Smooth muscle cell of the brain vasculature (primary cell): ENCODE measurements around the gene CCND1.

Experiments
- DNase-seq: peaks from one replicate; pipeline ENCODE4 v3.0.0-alpha.2; 2012; ENCODE audit warnings: low read depth, low spot score

CCND1 gene

DNA sequence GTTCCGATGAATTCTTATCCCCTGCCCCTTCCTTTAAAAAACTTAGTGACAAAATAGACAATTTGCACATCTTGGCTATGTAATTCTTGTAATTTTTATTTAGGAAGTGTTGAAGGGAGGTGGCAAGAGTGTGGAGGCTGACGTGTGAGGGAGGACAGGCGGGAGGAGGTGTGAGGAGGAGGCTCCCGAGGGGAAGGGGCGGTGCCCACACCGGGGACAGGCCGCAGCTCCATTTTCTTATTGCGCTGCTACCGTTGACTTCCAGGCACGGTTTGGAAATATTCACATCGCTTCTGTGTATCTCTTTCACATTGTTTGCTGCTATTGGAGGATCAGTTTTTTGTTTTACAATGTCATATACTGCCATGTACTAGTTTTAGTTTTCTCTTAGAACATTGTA is 12.0 kb downstream of the CCND1 start:
- DNase-seq, result no peak

DNA sequence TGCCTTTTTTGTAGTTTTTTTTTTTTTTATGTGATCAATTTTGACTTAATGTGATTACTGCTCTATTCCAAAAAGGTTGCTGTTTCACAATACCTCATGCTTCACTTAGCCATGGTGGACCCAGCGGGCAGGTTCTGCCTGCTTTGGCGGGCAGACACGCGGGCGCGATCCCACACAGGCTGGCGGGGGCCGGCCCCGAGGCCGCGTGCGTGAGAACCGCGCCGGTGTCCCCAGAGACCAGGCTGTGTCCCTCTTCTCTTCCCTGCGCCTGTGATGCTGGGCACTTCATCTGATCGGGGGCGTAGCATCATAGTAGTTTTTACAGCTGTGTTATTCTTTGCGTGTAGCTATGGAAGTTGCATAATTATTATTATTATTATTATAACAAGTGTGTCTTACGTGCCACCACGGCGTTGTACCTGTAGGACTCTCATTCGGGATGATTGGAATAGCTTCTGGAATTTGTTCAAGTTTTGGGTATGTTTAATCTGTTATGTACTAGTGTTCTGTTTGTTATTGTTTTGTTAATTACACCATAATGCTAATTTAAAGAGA is 12.5 kb downstream of the CCND1 start:
- DNase-seq, result no peak

DNA sequence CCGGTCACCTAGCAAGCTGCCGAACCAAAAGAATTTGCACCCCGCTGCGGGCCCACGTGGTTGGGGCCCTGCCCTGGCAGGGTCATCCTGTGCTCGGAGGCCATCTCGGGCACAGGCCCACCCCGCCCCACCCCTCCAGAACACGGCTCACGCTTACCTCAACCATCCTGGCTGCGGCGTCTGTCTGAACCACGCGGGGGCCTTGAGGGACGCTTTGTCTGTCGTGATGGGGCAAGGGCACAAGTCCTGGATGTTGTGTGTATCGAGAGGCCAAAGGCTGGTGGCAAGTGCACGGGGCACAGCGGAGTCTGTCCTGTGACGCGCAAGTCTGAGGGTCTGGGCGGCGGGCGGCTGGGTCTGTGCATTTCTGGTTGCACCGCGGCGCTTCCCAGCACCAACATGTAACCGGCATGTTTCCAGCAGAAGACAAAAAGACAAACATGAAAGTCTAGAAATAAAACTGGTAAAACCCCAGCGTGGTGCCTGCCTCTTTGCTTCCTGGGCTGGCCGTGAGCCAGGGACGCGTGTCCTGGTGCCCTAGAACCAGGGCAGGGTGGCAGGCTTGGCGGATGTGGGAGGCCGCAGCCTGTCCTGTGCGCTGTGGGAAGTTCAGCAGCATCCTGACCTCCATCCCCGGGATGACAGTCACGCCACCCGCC is 13.2 kb downstream of the CCND1 start:
- no peak for DNase-seq

DNA sequence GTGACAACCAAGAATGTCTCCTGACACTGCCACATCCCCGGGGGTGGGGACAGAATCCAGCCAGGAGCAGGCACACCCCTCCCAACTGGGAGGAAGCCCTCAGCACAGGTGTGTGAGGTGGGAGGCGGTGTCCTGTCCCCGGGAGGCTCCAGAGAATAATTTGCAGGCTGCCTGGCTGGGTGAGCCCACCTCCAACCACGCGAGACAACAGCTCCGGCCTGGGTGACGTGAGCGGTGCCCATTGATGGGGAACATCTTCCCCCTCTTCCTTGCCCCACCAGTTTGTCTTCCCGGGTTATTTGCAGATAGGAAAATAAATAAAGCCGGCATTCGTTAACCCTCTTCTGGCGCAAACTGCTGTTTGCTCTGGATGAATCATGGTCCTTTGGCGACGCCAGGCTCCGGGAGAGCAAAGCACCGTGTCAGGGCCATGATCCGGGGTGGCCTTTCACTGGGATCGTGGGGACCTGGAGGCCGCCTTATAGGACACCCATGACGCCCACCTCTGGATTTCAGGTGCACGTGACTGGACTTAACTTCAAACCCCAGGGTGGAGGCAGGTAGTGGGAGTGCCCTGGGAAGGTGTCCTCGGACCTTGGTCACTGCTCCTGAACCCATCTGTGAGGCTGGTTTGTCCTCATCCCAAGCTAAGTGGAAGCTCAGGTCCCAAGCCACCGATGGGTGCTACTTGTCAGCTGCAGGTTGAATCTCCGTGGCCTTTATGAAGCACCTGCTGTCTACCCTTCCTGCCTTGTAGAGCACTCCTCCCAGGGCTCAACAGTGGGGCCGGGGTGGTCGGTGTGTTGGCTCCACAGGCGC is 13.9 kb downstream of the CCND1 start:
- no peak for DNase-seq

DNA sequence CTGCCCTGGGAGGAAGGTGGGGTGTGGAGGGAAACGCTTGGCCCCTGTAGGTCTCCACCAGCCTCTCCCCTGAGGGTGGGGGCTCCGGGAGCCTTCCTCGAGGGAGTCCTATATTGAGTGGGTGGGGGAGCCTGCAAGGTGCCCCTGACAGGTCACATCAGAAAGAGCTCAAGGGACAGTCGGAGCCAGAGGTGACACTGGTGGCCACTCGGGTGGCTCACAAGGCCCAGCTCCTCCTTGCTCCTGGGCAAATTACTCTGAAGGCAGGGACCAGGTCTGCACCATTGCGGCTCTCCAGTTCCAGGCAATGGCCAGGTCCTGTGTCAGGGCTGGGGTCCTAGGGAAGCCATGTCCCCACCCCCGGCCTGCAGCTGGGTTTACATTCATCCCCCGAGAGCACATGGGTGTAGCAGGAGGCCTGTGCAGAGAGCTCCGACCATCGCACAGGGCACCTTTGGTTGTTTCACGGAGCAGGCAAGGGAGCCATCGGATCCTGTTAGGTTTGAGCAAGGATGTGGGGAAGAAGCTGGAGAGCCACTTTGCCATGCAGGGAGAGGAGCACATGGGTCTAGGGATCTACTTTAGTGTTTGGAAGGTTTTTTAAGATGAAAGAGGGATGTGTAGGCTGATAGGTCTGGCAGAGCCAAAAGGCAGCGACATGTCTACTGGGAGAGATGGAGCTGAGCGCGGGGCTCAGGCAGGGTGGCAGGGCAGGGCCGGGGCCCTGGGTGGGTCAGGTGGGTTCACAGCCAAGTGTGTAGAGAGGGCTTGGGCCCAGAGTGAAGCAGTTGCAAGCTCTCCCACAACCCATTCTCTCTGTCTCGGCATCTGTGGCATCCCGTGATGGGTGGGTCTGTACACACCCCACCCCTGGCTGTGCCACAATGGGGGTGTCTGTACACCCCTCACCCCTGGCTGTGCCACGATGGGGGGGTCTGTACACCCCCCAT is 14.8 kb downstream of the CCND1 start:
- no peak for DNase-seq

DNA sequence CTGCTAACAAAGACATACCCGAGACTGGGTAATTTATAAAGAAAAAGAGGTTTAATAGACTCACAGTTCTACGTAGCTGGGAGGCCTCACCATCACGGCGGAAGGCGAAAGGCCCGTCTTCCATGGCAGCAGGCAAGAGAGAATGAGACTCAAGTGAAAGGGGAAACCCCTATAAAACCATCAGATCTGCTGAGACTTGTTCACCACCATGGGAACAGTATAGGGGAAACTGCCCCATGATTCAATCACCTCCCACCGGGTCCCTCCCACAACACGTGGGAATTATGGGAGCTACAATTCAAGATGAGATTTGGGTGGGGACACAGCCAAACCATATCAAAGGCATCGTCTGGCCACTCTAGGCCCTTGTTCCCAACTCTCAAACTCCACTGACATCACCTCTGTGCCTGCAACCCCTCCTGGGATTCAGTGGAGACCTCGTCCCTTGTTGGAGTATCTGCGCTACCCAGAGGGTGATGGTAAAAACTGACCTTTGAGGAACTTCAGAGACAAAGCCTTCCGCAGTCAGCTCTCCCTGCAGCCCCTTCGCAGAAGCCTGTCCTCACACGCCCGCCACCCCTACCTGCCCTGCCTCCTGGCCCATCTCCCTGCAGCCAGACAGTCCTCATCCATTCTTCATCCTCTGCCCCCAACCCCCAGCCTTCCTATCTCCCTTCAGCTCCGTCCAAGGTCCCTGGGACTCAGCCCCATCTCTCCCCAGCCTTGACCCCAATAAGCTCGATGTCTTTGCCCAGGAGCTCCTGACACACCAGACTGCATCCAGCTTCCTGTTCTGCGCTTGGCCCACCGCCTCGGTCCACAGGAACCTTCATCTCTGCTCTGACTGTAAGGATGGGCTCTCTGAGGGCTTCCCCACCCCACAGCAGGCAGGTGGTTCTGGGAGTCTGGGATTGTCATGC is 15.8 kb downstream of the CCND1 start:
- DNase-seq, result no peak

DNA sequence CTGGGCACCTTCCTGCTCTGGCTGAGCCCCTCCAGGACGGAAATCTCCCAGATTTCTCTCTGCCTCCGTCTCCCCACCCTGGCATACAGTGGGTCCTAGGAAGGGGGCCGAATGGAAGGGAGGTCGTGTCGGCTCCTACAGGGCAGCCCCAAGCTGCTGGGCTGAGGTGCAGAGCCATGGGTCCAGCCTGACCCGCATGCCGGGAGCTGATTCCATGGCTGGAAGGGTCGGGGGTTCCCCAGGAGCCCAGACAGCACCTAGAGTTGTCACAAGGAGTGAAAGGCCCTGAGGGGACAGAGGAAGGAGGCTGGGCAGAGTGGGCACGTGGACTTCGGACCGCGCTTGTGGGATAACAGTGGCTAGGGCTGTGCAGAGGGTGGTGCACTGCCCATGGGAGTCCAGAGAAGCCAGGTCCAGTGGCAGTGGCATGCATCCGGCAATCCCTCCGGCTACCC is 16.5 kb downstream of the CCND1 start:
- DNase-seq, result no peak

DNA sequence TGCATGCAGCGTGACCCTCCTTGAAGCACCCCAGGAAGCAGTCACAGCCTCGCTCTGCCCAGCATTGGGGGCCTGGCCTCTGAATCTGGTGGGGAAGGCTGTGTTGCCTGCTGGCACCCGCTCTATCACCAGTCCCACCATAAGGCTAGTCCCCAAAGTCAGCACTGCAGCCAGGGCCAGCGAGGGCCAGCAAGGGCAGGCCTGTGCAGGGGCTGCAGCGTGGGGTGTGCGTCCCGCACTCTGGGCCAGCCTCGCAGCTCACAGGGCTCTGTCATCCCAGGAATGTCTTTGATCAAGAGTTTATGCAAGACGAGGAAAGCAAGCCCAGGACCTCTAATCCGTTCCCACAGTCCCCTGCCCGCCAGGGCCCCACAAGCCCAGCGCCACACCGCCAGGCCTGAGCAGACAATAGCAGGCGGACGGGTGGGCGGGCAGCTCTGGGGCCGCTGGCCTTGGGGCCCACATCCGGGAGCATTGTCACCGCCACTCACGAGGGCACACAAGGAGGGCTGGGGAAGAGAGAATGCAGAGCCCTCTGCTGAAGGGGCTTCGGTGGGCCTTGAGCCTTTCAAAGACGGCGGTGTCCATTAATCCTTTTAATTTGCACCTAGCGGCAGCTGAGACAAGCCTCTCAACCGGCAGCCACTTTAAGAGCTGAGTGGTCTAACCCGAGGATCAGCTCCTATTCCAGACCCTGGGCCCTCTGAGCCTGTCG is 17.1 kb downstream of the CCND1 start:
- DNase-seq, result no peak

DNA sequence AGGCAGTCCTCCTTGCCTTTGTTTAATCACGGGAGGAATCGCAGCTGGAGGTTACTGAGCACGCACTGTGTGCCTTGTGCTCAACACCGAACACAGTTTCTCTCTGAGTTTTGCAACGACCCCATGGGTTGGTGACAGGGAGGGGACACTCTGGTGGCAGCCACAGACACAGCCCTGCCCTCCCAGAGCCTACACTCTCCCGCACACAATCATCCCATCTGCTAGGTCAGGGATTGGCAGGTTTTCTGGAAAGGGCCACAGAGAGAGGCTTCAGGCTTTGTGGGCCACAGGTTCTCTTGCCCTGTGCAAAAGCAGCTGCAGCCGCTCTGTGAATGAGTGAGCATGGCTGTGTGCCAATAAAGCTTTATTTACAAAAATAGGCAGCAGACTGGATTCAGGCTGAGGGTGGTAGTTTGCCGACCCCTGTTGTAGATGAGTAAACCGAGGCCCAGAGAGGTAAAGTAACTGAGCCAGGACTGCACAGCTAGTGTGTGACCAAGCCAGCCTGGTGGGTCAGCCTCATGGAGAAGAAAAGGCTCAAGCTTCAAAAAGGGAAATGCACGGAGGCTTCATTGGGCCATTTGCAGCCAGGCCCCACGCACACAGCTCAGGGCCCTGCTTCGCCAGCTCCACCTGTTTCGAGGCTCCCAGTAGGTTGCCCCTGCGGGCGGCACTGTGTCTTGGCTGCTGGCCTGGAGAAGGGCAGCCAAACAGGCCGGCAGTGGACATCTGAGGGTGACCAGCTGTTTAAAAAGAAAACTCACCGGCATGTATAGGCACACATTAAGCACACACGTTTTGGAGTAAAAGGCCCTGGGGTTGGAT is 17.9 kb downstream of the CCND1 start:
- DNase-seq, result no peak

DNA sequence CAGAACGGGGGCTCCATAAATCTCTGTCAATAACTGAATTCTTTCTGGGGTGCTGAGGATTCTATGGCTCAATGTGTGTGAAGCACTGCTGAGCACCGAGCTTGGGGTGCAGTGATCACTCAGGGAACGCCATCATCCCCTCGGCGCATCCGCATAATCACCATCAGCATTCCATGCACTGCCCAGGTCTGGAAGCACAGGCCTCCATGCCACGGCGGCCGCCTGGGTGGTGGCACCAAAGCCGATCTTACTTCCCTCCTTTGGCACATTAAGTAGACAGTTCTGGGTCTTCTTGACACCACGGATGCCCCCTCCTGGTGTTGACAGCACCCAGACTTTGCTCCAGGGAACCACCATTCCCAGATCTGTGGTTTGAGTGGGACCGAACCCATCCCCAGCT is 18.6 kb downstream of the CCND1 start:
- no peak for DNase-seq

DNA sequence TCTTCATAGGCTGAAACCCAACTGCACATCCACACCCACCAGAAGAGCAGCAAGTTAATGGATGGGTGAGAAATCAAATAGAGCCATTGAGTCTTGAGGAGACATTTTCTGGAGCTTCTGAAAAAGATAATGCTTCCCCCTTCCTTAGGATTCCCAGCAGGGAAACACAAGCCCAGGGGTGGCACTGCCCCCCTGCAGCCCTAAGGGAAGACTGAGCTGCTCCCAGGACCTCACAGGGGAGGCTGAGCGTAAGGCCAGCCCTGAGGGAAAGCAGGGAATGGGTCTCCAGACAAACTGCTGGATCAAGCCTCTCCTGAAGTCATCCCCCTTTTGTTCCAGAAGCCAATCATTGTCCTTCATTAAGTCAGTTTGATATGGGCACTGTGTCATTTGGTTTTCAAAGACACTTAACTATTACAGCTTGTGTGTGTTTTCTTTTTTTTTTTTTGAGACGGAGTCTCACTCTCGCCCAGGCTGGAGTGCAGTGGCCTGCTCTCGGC is 19.1 kb downstream of the CCND1 start:
- DNase-seq, result no peak

DNA sequence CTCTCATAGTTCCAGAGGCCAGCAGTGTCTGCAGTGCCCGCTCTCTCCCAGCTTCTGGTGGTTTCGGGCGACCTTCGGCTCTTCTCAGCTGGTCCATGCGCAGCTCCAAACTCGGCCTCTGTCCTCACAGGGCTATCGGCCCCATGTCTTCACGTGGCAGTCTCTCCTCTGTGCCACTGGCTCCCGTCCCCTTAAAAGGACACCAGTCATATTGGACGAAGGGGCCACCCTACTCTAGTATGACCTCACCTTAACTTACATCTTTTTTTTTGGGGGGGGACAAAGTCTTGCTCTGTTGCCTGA is 20.4 kb downstream of the CCND1 start:
- DNase-seq, result no peak

DNA sequence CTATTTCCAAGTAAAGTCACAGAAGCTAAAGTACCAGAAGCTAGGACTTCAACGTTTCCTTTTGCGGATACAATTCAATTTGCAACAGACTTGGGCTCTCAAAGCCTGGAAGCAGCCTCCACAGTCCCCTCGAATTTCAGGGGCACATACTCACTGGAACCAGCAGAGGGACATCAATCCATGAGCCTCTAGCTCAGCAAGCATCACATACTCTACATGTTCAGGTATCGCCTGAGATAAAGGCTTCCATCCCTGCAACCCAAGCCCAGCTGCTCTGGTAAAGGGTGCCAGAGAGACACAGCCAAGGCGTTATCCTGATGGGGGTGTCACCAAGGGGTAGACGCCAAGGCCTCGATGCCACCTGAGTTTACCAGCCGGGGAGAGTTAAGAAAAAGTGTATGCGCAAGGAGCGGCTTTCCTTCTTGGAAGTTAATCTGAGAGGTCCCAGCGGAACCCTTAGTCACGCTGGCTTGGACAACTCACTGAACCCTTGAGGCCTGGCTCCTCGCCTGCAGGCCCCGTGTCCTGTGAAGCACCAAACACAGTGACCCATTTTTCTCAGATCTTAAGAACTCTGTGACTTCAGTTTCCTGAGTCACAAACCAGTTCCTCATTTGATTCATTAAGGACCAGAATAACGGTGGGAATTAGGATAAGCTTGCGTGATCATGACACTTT is 21.2 kb downstream of the CCND1 start:
- DNase-seq, result no peak

DNA sequence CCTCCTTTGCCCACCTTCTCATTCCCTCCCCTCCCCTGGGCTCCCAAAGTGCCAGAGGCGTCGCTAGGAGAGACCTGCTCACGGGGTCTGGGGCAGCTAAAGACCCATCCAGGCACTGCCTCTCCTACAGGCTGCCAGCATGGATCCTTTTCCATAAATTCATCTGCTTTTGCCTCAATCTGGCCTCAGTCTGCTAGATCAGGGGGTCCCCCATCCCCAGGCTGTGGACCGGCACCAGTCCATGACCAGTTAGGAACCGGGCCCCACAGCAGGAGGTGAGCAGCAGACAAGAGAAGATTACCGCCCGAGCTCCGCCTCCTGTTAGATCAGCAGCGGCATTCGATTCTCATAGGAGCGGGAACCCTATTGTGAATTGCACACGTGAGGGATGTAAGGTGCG is 21.9 kb downstream of the CCND1 start:
- no peak for DNase-seq

DNA sequence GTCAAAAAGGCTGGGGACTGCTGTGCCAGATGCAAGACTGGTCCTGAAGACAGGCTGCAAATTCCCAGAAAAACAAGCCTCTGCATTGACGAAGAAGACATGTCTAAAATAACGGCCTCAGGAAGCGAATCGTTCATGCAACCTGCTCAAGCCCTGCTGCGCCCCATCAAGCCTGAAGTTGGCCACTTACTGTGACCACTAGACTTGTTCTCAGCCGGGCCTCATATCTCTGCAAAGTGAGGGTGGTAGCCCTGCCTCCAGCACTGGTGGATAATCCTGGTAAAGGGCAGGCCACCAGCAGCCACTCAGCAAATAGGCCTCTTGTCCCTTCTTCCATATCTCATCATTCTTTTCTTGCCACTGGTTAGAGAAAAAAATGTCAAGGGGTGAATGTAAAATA is 22.4 kb downstream of the CCND1 start:
- DNase-seq, result no peak

DNA sequence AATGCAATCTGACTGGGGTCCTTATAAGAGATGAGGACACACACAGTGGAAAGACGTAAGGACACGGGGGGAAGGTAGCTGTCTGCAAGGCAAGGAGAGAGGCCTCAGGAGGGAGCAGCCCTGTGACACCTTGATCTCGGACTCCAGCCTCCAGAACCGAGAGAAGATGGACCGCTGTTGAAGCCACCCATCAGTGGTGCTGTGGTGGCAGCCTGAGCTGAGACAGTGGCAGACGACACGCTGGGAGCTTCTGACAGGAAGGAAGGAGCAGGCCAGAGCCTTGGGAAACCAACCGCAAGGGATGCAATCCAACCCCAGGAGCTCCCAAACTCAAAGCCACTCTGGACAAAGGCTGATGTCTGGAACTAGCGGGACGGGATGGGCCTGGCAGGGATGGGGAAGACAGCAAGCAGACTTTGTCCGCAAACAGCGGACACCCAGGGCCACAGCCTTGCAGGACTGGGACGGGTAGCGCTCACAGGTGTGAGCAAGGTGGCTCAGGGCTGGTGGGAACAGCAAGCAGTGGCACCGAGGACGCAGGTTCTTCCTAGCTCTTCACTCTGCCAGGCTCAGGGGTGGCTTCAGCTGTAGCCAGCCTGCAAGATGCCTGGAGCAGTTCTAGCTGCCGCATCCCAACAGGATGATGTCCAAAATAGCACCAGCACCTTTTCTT is 23.3 kb downstream of the CCND1 start:
- DNase-seq, result no peak

DNA sequence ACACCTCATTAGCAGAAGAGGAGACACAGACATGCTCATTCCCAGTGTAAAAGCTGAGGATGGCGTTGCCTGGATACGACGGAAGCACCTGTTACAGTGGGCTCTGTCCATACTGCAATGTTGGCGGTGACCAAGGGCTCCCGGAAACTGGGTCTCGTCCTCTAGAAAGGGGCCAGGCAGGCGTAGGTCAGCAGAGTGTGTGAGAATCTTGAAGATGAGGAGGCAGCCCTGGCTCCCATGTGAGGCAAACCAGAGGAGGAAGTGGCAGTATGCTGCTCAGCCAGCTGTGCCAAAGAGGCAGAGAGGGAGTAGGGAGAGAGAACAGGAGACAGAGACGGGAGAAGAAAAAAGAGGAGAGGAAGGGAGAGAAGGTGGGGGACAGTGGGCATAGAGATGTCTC is 23.9 kb downstream of the CCND1 start:
- DNase-seq, result no peak

DNA sequence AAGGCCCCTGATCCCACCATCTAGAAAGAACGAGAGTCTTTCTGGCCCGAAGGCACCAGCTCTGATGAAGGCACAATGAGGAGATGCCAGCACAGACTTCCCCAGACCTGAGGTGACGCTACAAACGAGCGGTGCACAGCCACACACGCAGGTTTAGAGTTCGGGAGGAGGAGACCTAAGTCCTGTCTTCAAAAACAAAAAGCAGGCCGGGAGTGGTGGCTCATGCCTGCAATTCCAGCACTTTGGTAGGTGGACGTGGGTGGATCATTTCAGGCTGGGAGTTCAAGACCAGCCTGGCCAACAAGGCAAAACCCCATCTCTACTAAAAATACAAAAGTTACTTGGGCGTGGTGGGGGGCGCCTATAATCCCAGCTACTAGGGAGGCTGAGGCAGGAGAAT is 24.7 kb downstream of the CCND1 start:
- DNase-seq, result no peak
